ENCODE data around the gene CRKL. TPM values are rescaled to one million over a fixed set of nuclear protein-coding genes. Genes with fewer than 3 reads are reported as not detected.

Gene CRKL
- total RNA-seq, 1 donor from 2014 or later: 49.2 TPM

DNA sequence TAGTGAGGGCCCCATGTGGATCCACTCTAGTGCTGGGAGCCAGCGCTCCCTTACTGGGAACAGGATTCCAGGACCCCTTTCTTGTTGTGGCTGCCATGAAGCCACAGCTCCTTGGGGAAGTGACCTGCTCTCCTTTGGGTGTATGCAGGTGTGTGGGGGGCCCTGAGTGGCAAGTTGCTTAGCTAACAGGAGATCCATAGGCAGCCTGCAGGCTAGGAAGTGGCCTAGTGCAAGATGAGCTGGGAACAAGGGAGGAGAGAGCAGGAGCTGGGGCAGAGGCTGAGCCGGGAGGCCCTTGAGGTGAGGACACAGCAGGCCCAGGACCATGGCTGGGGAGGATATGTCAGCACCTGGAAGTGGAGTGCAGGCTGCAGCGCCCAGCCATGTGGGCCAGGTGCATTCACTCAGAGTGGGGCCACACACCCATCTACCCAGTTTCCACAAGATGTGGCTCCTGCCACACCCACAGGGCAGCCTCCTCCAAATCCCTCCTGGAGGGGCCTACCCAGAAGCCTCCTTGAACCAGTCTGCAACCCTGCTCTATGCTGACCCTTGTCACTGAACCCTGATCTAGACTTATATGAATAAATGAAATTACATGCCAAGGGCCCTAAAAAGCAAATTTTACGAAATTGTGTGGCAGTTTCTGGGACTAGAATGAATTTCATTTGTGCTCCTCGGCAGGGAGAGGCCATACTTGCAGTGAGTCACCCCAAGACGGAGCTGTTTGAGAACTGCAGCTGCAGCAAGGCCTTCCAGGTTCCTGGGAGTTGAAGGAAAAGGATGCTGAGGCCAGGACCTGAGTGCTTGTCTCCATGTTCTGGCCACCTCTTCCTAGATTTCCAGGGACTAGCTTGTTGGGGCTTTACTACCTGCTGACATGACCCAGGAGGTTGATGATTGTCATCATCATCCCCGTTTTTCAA is 81.5 kb downstream of the CRKL start:
- no peak overlapping the region for H3K4me3 Mint-ChIP-seq (ENCODE audit: unreplicated experiment)
- TF ChIP-seq, protein P1, sequence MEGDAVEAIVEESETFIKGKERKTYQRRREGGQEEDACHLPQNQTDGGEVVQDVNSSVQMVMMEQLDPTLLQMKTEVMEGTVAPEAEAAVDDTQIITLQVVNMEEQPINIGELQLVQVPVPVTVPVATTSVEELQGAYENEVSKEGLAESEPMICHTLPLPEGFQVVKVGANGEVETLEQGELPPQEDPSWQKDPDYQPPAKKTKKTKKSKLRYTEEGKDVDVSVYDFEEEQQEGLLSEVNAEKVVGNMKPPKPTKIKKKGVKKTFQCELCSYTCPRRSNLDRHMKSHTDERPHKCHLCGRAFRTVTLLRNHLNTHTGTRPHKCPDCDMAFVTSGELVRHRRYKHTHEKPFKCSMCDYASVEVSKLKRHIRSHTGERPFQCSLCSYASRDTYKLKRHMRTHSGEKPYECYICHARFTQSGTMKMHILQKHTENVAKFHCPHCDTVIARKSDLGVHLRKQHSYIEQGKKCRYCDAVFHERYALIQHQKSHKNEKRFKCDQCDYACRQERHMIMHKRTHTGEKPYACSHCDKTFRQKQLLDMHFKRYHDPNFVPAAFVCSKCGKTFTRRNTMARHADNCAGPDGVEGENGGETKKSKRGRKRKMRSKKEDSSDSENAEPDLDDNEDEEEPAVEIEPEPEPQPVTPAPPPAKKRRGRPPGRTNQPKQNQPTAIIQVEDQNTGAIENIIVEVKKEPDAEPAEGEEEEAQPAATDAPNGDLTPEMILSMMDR (IDR thresholded peaks at IDR 0.05): no peak
- H3K27me3 Mint-ChIP-seq (ENCODE audit: low read depth): no peaks in the 10 kb centered on the region
- no peaks in the 10 kb centered on the region for H3K9me3 Mint-ChIP-seq (ENCODE audit: low read depth)
- peaks cover 3% of the 10 kb centered on the region for H3K36me3 Mint-ChIP-seq (ENCODE audit: low read depth)
- no peak for DNase-seq (ENCODE audit: low spot score)
- H3K4me1 Mint-ChIP-seq (ENCODE audit: low read depth): peaks cover 27% of the 10 kb centered on the region
- peak overlapping the region; percentile 49 for H3K27ac Mint-ChIP-seq (ENCODE audit: unreplicated experiment)

DNA sequence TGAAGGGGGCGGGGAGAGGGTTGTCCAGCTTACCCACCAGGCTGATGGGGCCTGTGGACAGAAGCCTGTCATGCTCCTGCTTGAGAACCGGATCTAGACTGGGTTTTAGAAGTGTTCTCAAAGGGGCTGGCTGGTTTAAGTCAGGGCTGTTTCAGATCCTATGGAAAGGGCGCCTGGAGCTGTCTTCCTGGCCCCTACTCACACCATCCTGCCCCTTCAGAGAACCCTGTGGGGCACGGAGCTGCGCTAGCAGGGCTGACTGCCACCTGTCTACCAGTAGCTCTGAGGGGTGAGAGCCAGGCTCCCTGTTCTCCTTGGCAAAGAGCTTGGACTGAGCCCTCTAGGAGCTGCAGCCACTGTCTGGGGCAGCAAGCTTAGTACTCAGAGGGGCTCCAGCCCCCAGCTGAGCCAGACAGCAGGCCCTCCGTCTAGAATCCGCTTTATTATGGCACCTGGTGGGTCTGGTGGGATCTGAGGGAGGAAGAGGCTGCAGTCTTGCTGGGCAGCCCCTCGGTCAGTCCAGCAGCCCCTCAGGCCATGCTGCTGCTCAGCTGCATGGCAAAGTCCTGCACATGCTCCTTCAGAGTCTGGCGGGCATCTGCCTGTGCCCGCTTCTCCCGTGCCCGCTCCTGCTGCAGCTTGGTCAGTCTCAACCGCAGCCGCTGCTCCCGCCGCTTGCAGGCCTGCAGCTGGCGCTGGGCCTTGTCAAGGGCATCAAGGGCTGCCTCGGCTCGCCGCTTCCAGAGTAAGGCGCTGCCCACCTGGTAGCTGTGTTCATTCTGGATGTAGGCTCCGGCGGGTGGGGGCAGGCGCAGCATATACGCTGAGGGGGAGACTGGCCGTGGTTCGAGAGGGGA is 82.4 kb downstream of the CRKL start:
- Mint-ChIP-seq H3K4me1 (ENCODE audit: low read depth) (peaks cover 27% of the 10 kb centered on the region), H3K27me3 (ENCODE audit: low read depth) (no peaks in the 10 kb centered on the region), H3K4me3 (ENCODE audit: unreplicated experiment) (peak overlapping the region; percentile 40), H3K36me3 (ENCODE audit: low read depth) (peaks cover 3% of the 10 kb centered on the region), H3K9me3 (ENCODE audit: low read depth) (no peaks in the 10 kb centered on the region), H3K27ac (ENCODE audit: unreplicated experiment) (peak overlapping the region; percentile 17)
- TF ChIP-seq, protein P1 (IDR thresholded peaks at IDR 0.05): no peak
- peak; percentile 89 for DNase-seq (ENCODE audit: low spot score)

DNA sequence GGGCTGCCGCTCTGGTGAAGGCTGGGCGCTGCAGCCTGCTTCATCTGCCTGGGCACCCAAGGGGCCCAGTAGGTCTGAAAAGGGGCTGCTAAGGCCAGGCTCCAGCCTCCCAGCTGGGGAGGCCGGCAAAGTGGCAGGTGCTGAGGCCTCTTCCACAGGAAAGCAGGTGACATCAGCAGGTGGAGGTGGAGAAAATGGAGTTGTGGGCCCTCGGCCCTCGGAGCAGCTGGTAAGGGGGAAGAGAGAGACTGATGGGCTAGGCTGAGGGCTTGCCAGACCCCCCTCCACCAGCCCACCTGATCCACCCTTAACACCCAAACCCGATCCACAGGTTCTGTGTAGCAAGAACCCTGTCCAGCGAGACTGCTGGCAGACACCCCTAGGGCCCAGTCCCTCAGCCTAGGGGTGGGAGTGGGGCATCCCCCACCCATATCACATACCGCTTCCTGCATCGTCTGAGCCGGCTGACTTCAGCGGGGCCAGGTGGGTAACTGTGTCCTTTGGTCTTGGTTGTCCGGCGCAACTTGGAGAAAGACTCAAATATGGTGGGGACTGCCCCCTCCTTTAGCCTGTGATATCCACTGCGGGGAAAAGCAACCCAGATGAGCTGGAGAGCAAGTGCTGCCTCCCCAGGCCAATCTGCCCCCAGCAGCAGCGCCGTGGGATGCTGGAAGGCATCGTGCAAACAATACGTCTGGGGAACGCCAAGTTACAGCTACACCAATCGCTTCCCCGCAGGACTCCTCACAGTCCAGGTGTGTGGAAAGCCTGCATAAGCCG is 83.2 kb downstream of the CRKL start:
- H3K27me3 Mint-ChIP-seq (ENCODE audit: low read depth): no peaks in the 10 kb centered on the region
- no peak for DNase-seq (ENCODE audit: low spot score)
- peak overlapping the region; percentile 91 for H3K4me3 Mint-ChIP-seq (ENCODE audit: unreplicated experiment)
- H3K4me1 Mint-ChIP-seq (ENCODE audit: low read depth): peaks cover 27% of the 10 kb centered on the region
- H3K9me3 Mint-ChIP-seq (ENCODE audit: low read depth): no peaks in the 10 kb centered on the region
- peak overlapping the region; percentile 97 for H3K27ac Mint-ChIP-seq (ENCODE audit: unreplicated experiment)
- TF ChIP-seq, protein P1 (IDR thresholded peaks at IDR 0.05): no peak
- peaks cover 3% of the 10 kb centered on the region for H3K36me3 Mint-ChIP-seq (ENCODE audit: low read depth)

DNA sequence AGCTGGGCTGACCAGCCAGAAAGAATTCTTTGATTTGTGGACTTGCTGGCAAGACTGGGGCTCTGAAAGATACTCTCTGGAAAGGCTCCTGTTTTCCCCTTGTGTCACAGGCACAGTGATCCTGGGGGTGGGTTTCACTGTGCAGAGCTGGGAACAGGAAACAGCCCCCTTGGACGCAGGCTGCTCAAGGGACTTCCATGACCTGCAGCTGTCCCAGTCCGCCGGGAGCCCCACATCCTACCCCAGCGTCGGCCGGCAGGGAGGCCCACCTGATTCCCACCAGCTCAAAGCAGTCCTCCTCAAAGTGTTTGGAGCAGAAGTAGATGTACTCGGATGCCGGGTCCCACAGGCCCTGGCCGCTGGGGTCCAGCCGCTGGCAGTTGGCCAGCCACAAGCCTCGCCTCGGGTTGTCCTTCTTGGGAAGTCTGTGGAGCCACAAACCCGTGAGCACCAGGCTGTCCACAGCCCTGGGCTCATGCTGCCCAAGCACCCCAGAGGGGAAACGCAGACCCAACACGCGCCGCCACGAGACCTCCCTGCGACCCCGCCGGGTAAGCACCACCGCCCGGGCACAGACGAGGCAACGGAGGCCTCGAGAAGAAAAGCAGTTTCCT is 83.9 kb downstream of the CRKL start:
- no peaks in the 10 kb centered on the region for H3K27me3 Mint-ChIP-seq (ENCODE audit: low read depth)
- H3K36me3 Mint-ChIP-seq (ENCODE audit: low read depth): peaks cover 3% of the 10 kb centered on the region
- H3K9me3 Mint-ChIP-seq (ENCODE audit: low read depth): no peaks in the 10 kb centered on the region
- H3K27ac Mint-ChIP-seq (ENCODE audit: unreplicated experiment): peak overlapping the region; percentile 97
- peak overlapping the region; percentile 91 for H3K4me3 Mint-ChIP-seq (ENCODE audit: unreplicated experiment)
- peak; percentile 90 for DNase-seq (ENCODE audit: low spot score)
- TF ChIP-seq, protein P1 (IDR thresholded peaks at IDR 0.05): peak; percentile 7
- peaks cover 27% of the 10 kb centered on the region for H3K4me1 Mint-ChIP-seq (ENCODE audit: low read depth)

Data from chondrocyte (in vitro differentiated cells).